PFSK-1 (cell line): ENCODE data around the gene MPDZ.

Source experiments
- FOXP2 ChIP-seq: optimal IDR thresholded peaks from 2 replicates; pipeline ENCODE3; 2011; ENCODE audit warnings: borderline replicate concordance, control low read depth, inconsistent platforms; ENCODE audit not compliant: insufficient read depth; ENCODE audit errors: extremely low read length, extremely low read depth
- POLR2AphosphoS5 ChIP-seq: IDR thresholded peaks from 2 replicates; pipeline ENCODE4 v1.6.1; 2012; ENCODE audit warnings: low read depth, mild to moderate bottlenecking, control low read depth, low read length, moderate library complexity
- REST ChIP-seq, 2 experiments: IDR thresholded peaks; 2 replicates each; pipeline versions ENCODE4 v1.6.1 to v1.8.0; 2011 to 2012; ENCODE audit warnings: low read depth in 2 of 2, low read length in 2 of 2, control low read depth in 1 of 2, inconsistent platforms in 1 of 2, mild to moderate bottlenecking in 1 of 2, moderate library complexity in 1 of 2; ENCODE audit not compliant: insufficient read depth in 1 of 2
- SIN3A ChIP-seq: IDR thresholded peaks from 2 replicates; pipeline ENCODE4 v1.6.1; 2012; ENCODE audit warnings: mild to moderate bottlenecking, low read length, moderate library complexity, borderline replicate concordance; ENCODE audit not compliant: insufficient read depth
- TAF1 ChIP-seq: IDR thresholded peaks from 2 replicates; pipeline ENCODE4 v1.6.1; 2012; ENCODE audit warnings: low read length, control low read depth, borderline replicate concordance; ENCODE audit not compliant: insufficient read depth

MPDZ gene

GRCh38 chr9:13125261-13125660 lies 154.2 kb downstream of the MPDZ start:
- no peak for TF ChIP-seq FOXP2
- no peak for TF ChIP-seq TAF1
- no peak for TF ChIP-seq REST (IDR thresholded peaks at IDR 0.05; ENCODE audit: insufficient read depth in 1 of 2, low read depth in 2 of 2, low read length in 2 of 2)
- no peak for TF ChIP-seq SIN3A
- TF ChIP-seq POLR2AphosphoS5, result no peak

- no peak for TF ChIP-seq TAF1
Observed at GRCh38 chr9:13122756-13123369, 156.6 kb downstream of the MPDZ start.

- TF ChIP-seq REST (IDR thresholded peaks at IDR 0.05; ENCODE audit: insufficient read depth in 1 of 2, low read depth in 2 of 2, low read length in 2 of 2) (no peak), FOXP2 (no peak), POLR2AphosphoS5 (no peak), SIN3A (no peak), TAF1 (no peak)
Observed at GRCh38 chr9:13118313-13118712, 161.2 kb downstream of the MPDZ start.

GRCh38 chr9:13116292-13116691 lies 163.2 kb downstream of the MPDZ start:
- no peak for TF ChIP-seq SIN3A
- no peak for TF ChIP-seq FOXP2
- TF ChIP-seq TAF1, result no peak
- TF ChIP-seq REST (IDR thresholded peaks at IDR 0.05; ENCODE audit: insufficient read depth in 1 of 2, low read depth in 2 of 2, low read length in 2 of 2), result no peak
- no peak for TF ChIP-seq POLR2AphosphoS5

GRCh38 chr9:13113751-13114150 lies 165.7 kb downstream of the MPDZ start:
- TF ChIP-seq POLR2AphosphoS5 (no peak), FOXP2 (no peak), TAF1 (no peak), REST (IDR thresholded peaks at IDR 0.05; ENCODE audit: insufficient read depth in 1 of 2, low read depth in 2 of 2, low read length in 2 of 2) (no peak)
